ENCODE results near the gene CHCHD2. TPM values are rescaled to one million over a fixed set of nuclear protein-coding genes. Genes with fewer than 3 reads are reported as not detected.
"Not testable (repeated sequence)": the region's sequence is repeated elsewhere in the genome, so short reads cannot be mapped to it uniquely, and the experiment has no call there.

Gene CHCHD2
- 948 and 1,255 TPM in 2 replicates for total RNA-seq (2014; rRNA removed; shearing (Covaris generic))

GRCh38 chr7:56106108-56107073, at the start of gene CHCHD2:
CHCHD2 (minus strand) TSS chr7:56106476; CDS start chr7:56106413, 63 bp downstream.
- peak; percentile 100 for DNase-seq (ENCODE audit: low read depth)

GRCh38 chr7:56131062-56131461, 24.8 kb upstream of the CHCHD2 start:
- DNase-seq (ENCODE audit: low read depth): not testable (repeated sequence)

- no peak for DNase-seq (ENCODE audit: low read depth)
These were observed 21.1 kb upstream of the CHCHD2 start for GRCh38 chr7:56127241-56127975.

- DNase-seq (ENCODE audit: low read depth): no peak
These were observed 19.6 kb upstream of the CHCHD2 start for GRCh38 chr7:56125831-56126230.

- DNase-seq (ENCODE audit: low read depth): no peak
These were observed 18.7 kb upstream of the CHCHD2 start for GRCh38 chr7:56124981-56125380.

GRCh38 chr7:56121440-56121839, 15.2 kb upstream of the CHCHD2 start:
- no peak for DNase-seq (ENCODE audit: low read depth)

GRCh38 chr7:56115852-56116538, 9.7 kb upstream of the CHCHD2 start, which contains the start of gene NUPR2:
NUPR2 (minus strand) TSS chr7:56116417; CDS start chr7:56116314, 103 bp downstream.
- no peak for DNase-seq (ENCODE audit: low read depth)

- DNase-seq (ENCODE audit: low read depth): not testable (repeated sequence)
These were observed 6.0 kb upstream of the CHCHD2 start for GRCh38 chr7:56112244-56112643.

GRCh38 chr7:56110611-56111010, 4.3 kb upstream of the CHCHD2 start:
- no peak for DNase-seq (ENCODE audit: low read depth)

- no peak for DNase-seq (ENCODE audit: low read depth)
These were observed 1.6 kb upstream of the CHCHD2 start for GRCh38 chr7:56107954-56108258.

- DNase-seq (ENCODE audit: low read depth): peak; percentile 75
These were observed 768 bp downstream of the CHCHD2 start for GRCh38 chr7:56105508-56105907.

- not testable (repeated sequence) for DNase-seq (ENCODE audit: low read depth)
These were observed 2.1 kb downstream of the CHCHD2 start for GRCh38 chr7:56104138-56104537.

GRCh38 chr7:56099653-56100052, 6.6 kb downstream of the CHCHD2 start:
- DNase-seq (ENCODE audit: low read depth): no peak

GRCh38 chr7:56098187-56099008, 7.9 kb downstream of the CHCHD2 start:
- DNase-seq (ENCODE audit: low read depth): not testable (repeated sequence)

- DNase-seq (ENCODE audit: low read depth): peak; percentile 98
These were observed 8.6 kb downstream of the CHCHD2 start for GRCh38 chr7:56097700-56098099.

GRCh38 chr7:56092789-56093531, 13.3 kb downstream of the CHCHD2 start, which contains the start of gene PHKG1:
PHKG1 (minus strand) TSS chr7:56092952; CDS start chr7:56088941, 4,011 bp downstream.
- DNase-seq (ENCODE audit: low read depth): peak; percentile 95

GRCh38 chr7:56092388-56092787, 13.9 kb downstream of the CHCHD2 start:
- not testable (repeated sequence) for DNase-seq (ENCODE audit: low read depth)

- DNase-seq (ENCODE audit: low read depth): peak; percentile 51
These were observed 14.7 kb downstream of the CHCHD2 start for GRCh38 chr7:56091591-56091990.

- DNase-seq (ENCODE audit: low read depth): no peak
These were observed 18.8 kb downstream of the CHCHD2 start for GRCh38 chr7:56087445-56087844.

GRCh38 chr7:56086761-56087160, 19.5 kb downstream of the CHCHD2 start:
- no peak for DNase-seq (ENCODE audit: low read depth)
